WTC11 (cell line): Measurements from ENCODE around the gene JUP.

Experiments used
- ATF2 ChIP-seq: sonication (generic); formaldehyde crosslinking; IDR thresholded peaks from 2 replicates; pipeline ENCODE4 v1.8.1; 2022; ENCODE audit warnings: low read depth, missing genetic modification reagents, borderline replicate concordance
- CTCF ChIP-seq: fragments of 200-600 bp; IDR thresholded peaks from 2 replicates; pipeline ENCODE4 v1.8.0; 2022; ENCODE audit warnings: antibody characterized with exemption
- E2F4 ChIP-seq: sonication (generic); formaldehyde crosslinking; IDR thresholded peaks from 2 replicates; pipeline ENCODE4 v1.8.1; 2022; ENCODE audit warnings: low read depth, mild to moderate bottlenecking, moderate library complexity, missing genetic modification reagents, borderline replicate concordance
- ESRRA ChIP-seq: sonication (generic); formaldehyde crosslinking; IDR thresholded peaks from 2 replicates; pipeline ENCODE4 v1.8.1; 2022; ENCODE audit warnings: mild to moderate bottlenecking, missing genetic modification reagents, borderline replicate concordance
- FOXP1 ChIP-seq: sonication (generic); formaldehyde crosslinking; IDR thresholded peaks from 2 replicates; pipeline ENCODE4 v1.8.0; 2022; ENCODE audit warnings: missing genetic modification reagents, mild to moderate bottlenecking, moderate library complexity, borderline replicate concordance
- KAT7 ChIP-seq: sonication (generic); formaldehyde crosslinking; IDR thresholded peaks from 2 replicates; pipeline ENCODE4 v1.8.1; 2023; ENCODE audit warnings: missing genetic modification reagents, mild to moderate bottlenecking, borderline replicate concordance
- MXD4 ChIP-seq: fragments of 250-450 bp; sonication (Bioruptor Pico); IDR thresholded peaks from 2 replicates; pipeline ENCODE4 v1.8.0; 2021; ENCODE audit warnings: mild to moderate bottlenecking, moderate library complexity, borderline replicate concordance
- NR1H2 ChIP-seq: sonication (generic); formaldehyde crosslinking; IDR thresholded peaks from 2 replicates; pipeline ENCODE4 v1.9.0; 2021; ENCODE audit warnings: mild to moderate bottlenecking, moderate library complexity, missing genetic modification reagents
- NR2C2 ChIP-seq: sonication (generic); formaldehyde crosslinking; IDR thresholded peaks from 2 replicates; pipeline ENCODE4 v1.8.0; 2022; ENCODE audit warnings: mild to moderate bottlenecking, missing genetic modification reagents
- TEAD4 ChIP-seq: sonication (generic); formaldehyde crosslinking; IDR thresholded peaks from 2 replicates; pipeline ENCODE4 v1.8.0; 2022; ENCODE audit warnings: mild to moderate bottlenecking, missing genetic modification reagents
- USF1 ChIP-seq: sonication (generic); formaldehyde crosslinking; IDR thresholded peaks from 2 replicates; pipeline ENCODE4 v1.8.0; 2022; ENCODE audit warnings: mild to moderate bottlenecking, missing genetic modification reagents
- ZNF317 ChIP-seq: sonication (generic); formaldehyde crosslinking; IDR thresholded peaks from 2 replicates; pipeline ENCODE4 v1.8.1; 2023; ENCODE audit warnings: low read depth, mild to moderate bottlenecking, moderate library complexity, missing genetic modification reagents, borderline replicate concordance

- no peak for TF ChIP-seq CTCF
- no peak for TF ChIP-seq E2F4 (CRISPR knock-in tag)
- no peak for TF ChIP-seq ESRRA (CRISPR knock-in tag)
- no peak for TF ChIP-seq NR1H2 (CRISPR knock-in tag)
- no peak for TF ChIP-seq MXD4
- no peak for TF ChIP-seq KAT7 (CRISPR knock-in tag)
- no peak for TF ChIP-seq ATF2 (CRISPR knock-in tag)
- no peak for TF ChIP-seq FOXP1 (CRISPR knock-in tag)
- TF ChIP-seq USF1 (CRISPR knock-in tag) = no peak
- no peak for TF ChIP-seq ZNF317
- TF ChIP-seq NR2C2 (CRISPR knock-in tag) = no peak
- TF ChIP-seq TEAD4 = no peak
Observed at GRCh38 chr17:41777574-41778188, 8.8 kb downstream of the JUP start.
